Ishikawa (cell line): ENCODE results near the gene PRPF8.

Source experiments
- CEBPB ChIP-seq: IDR thresholded peaks from 2 replicates; pipeline ENCODE4 v1.6.1; 2012
- CREB1 ChIP-seq: IDR thresholded peaks from 2 replicates; pipeline ENCODE4 v1.6.1; 2012; ENCODE audit warnings: low read depth
- EGR1 ChIP-seq: IDR thresholded peaks from 2 replicates; pipeline ENCODE4 v1.6.1; 2012
- EP300 ChIP-seq: IDR thresholded peaks from 2 replicates; pipeline ENCODE4 v1.6.1; 2012; ENCODE audit warnings: borderline replicate concordance
- FOXM1 ChIP-seq: IDR thresholded peaks from 2 replicates; pipeline ENCODE4 v1.6.1; 2012; ENCODE audit warnings: low read depth, borderline replicate concordance
- MAX ChIP-seq: IDR thresholded peaks from 2 replicates; pipeline ENCODE4 v1.6.1; 2012
- NFIC ChIP-seq: IDR thresholded peaks from 2 replicates; pipeline ENCODE4 v1.6.1; 2012
- RAD21 ChIP-seq: IDR thresholded peaks from 2 replicates; pipeline ENCODE4 v1.6.1; 2012; ENCODE audit warnings: low read depth
- REST ChIP-seq: IDR thresholded peaks from 2 replicates; pipeline ENCODE4 v1.6.1; 2012; ENCODE audit warnings: low read depth, mild to moderate bottlenecking
- TAF1 ChIP-seq: IDR thresholded peaks from 2 replicates; pipeline ENCODE4 v1.6.1; 2012; ENCODE audit warnings: low read depth, mild to moderate bottlenecking
- TCF12 ChIP-seq: IDR thresholded peaks from 2 replicates; pipeline ENCODE4 v1.6.1; 2012; ENCODE audit warnings: low read depth
- TEAD4 ChIP-seq: IDR thresholded peaks from 2 replicates; pipeline ENCODE4 v1.6.1; 2012
- USF1 ChIP-seq: IDR thresholded peaks from 2 replicates; pipeline ENCODE4 v1.6.1; 2012
- YY1 ChIP-seq: IDR thresholded peaks from 2 replicates; pipeline ENCODE4 v1.6.1; 2012; ENCODE audit warnings: low read depth
- ZBTB7A ChIP-seq: IDR thresholded peaks from 2 replicates; pipeline ENCODE4 v1.6.1; 2012; ENCODE audit warnings: low read depth

The PRPF8 gene

GRCh38 chr17:1648963-1649843, 35.5 kb downstream of the PRPF8 start:
- TF ChIP-seq EP300: peak; percentile 28; the same call in 1 of the 2 replicates
- TF ChIP-seq CEBPB: no peak
- TF ChIP-seq YY1: peak; percentile 85
- no peak for TF ChIP-seq ZBTB7A
- TF ChIP-seq NFIC: peak; percentile 41; the same call in 1 of the 2 replicates
- no peak for TF ChIP-seq CREB1
- no peak for TF ChIP-seq USF1
- TF ChIP-seq RAD21: peak; percentile 63
- no peak for TF ChIP-seq REST
- no peak for TF ChIP-seq FOXM1
- TF ChIP-seq TCF12: peak; percentile 40; the same call in 1 of the 2 replicates
- TF ChIP-seq TEAD4: no peak
- peak; percentile 34; the same call in 1 of the 2 replicates for TF ChIP-seq TAF1
- TF ChIP-seq MAX: no peak; the same call in 1 of the 2 replicates
- TF ChIP-seq EGR1: no peak; the same call in 1 of the 2 replicates

GRCh38 chr17:1648173-1648962, 36.3 kb downstream of the PRPF8 start:
- no peak for TF ChIP-seq RAD21
- TF ChIP-seq MAX: peak; percentile 69; the same call in 1 of the 2 replicates

- TF ChIP-seq EGR1 (no peak), TCF12 (no peak), CEBPB (no peak), CREB1 (no peak), RAD21 (no peak)
Measured at GRCh38 chr17:1647802-1648171, 36.9 kb downstream of the PRPF8 start.

- TF ChIP-seq CEBPB (no peak), ZBTB7A (no peak), EP300 (no peak), TAF1 (no peak), USF1 (no peak), TEAD4 (no peak)
Measured at GRCh38 chr17:1646199-1646875, 38.3 kb downstream of the PRPF8 start.

- TF ChIP-seq EGR1: no peak
- no peak for TF ChIP-seq CREB1
- TF ChIP-seq FOXM1: no peak
- TF ChIP-seq USF1: no peak
- no peak for TF ChIP-seq TAF1
- TF ChIP-seq CEBPB: no peak
- TF ChIP-seq EP300: no peak
- TF ChIP-seq RAD21: no peak
Measured at GRCh38 chr17:1645207-1646171, 39.2 kb downstream of the PRPF8 start, which contains the start of gene SCARF1. TSS of gene SCARF1 (minus strand) at chr17:1645732. CDS start at chr17:1645697, 35 bp downstream.
